ENCODE data around the gene EIF5A.

The EIF5A gene

GRCh38 chr17:7285679-7286078, 21.7 kb upstream of the EIF5A start:
- no peak for DNase-seq (ENCODE audit: low read depth)

- DNase-seq (ENCODE audit: low read depth) = no peak
Observed at GRCh38 chr17:7289256-7290032, 18.0 kb upstream of the EIF5A start.

- DNase-seq (ENCODE audit: low read depth) = no peak
Observed at GRCh38 chr17:7290166-7290565, 17.3 kb upstream of the EIF5A start.

GRCh38 chr17:7290685-7291084, 16.7 kb upstream of the EIF5A start:
- DNase-seq (ENCODE audit: low read depth) = no peak

- DNase-seq (ENCODE audit: low read depth) = no peak
Observed at GRCh38 chr17:7292194-7292593, 15.2 kb upstream of the EIF5A start.

- no peak for DNase-seq (ENCODE audit: low read depth)
Observed at GRCh38 chr17:7292729-7293128, 14.7 kb upstream of the EIF5A start.

- DNase-seq (ENCODE audit: low read depth) = no peak
Observed at GRCh38 chr17:7293159-7293558, 14.3 kb upstream of the EIF5A start.

GRCh38 chr17:7293816-7294613, 13.4 kb upstream of the EIF5A start:
- no peak for DNase-seq (ENCODE audit: low read depth)

- DNase-seq (ENCODE audit: low read depth) = peak; percentile 45
Observed at GRCh38 chr17:7294614-7295153, 12.7 kb upstream of the EIF5A start, which contains the start of gene YBX2. Gene YBX2, minus strand, starts transcription at chr17:7294639. Its CDS starts 139 bp downstream, at chr17:7294500.

- DNase-seq (ENCODE audit: low read depth) = no peak
Observed at GRCh38 chr17:7295230-7296180, 11.9 kb upstream of the EIF5A start.

- peak; percentile 26 for DNase-seq (ENCODE audit: low read depth)
Observed at GRCh38 chr17:7296189-7296861, 11.1 kb upstream of the EIF5A start.

GRCh38 chr17:7304179-7304578, 3.2 kb upstream of the EIF5A start:
- no peak for DNase-seq (ENCODE audit: low read depth)

- DNase-seq (ENCODE audit: low read depth) = no peak
Observed at GRCh38 chr17:7307686-7308624, 527 bp downstream of the EIF5A start.

- DNase-seq (ENCODE audit: low read depth) = peak; percentile 69
Observed at GRCh38 chr17:7308625-7309433, 1.4 kb downstream of the EIF5A start.

- no peak for DNase-seq (ENCODE audit: low read depth)
Observed at GRCh38 chr17:7309628-7310027, 2.2 kb downstream of the EIF5A start.

- no peak for DNase-seq (ENCODE audit: low read depth)
Observed at GRCh38 chr17:7311110-7311705, 3.8 kb downstream of the EIF5A start.

GRCh38 chr17:7312432-7313087, 5.1 kb downstream of the EIF5A start:
- no peak for DNase-seq (ENCODE audit: low read depth)
